Gastrocnemius medialis (tissue), 4 donors: ENCODE data around the gene SLC23A3.

Source experiments
- CTCF ChIP-seq, 5 experiments: fragments of 450-650 bp in 3 of 5; fragments of 200-600 bp in 2 of 5; sonication (generic) in 2 of 5; IDR thresholded peaks in 4 of 5; conservative IDR thresholded peaks in 1 of 5; 1 replicate in 4 of 5; 2 replicates in 1 of 5; pipeline ENCODE4 v1.5.1; 2016 to 2019; ENCODE audit warnings: antibody characterized with exemption in 5 of 5, mild to moderate bottlenecking in 3 of 5, moderate library complexity in 3 of 5
- POLR2A ChIP-seq, 2 donors: fragments of 450-650 bp; IDR thresholded peaks; one replicate each; pipeline ENCODE4 v1.6.1; 2017; ENCODE audit warnings: antibody characterized with exemption in 2 of 2, mild to moderate bottlenecking in 2 of 2, moderate library complexity in 2 of 2

GRCh38 chr2:219157396-219157795 lies 12.4 kb downstream of the SLC23A3 start:
- no peak for TF ChIP-seq CTCF (IDR thresholded peaks at IDR 0.05 in 4 of 5, conservative IDR thresholded peaks at IDR 0.05 in 1 of 5)
- TF ChIP-seq POLR2A (IDR thresholded peaks at IDR 0.05) = no peak
